Mucosa of rectum (tissue), 2 donors: Measurements from ENCODE around the gene CPNE5.

Source experiments
- H3K27ac ChIP-seq, 2 donors: one replicate each; pipeline ENCODE4 v1.7.0; 2013; ENCODE audit warnings: inconsistent platforms in 2 of 2, low read depth in 2 of 2, low read length in 2 of 2
- H3K27me3 ChIP-seq, 2 donors: one replicate each; pipeline ENCODE4 v1.7.0; 2013; ENCODE audit warnings: low read length in 2 of 2; ENCODE audit not compliant: control insufficient read depth in 2 of 2, insufficient read depth in 2 of 2
- H3K36me3 ChIP-seq, 2 donors: one replicate each; pipeline ENCODE4 v1.7.0; 2013; ENCODE audit warnings: low read length in 2 of 2; ENCODE audit not compliant: control insufficient read depth in 2 of 2, insufficient read depth in 2 of 2
- H3K4me1 ChIP-seq, 2 donors: one replicate each; pipeline ENCODE4 v1.7.0; 2013; ENCODE audit warnings: low read length in 2 of 2, mild to moderate bottlenecking in 1 of 2; ENCODE audit not compliant: control insufficient read depth in 2 of 2, insufficient read depth in 2 of 2
- H3K4me3 ChIP-seq, 2 donors: one replicate each; pipeline ENCODE4 v1.7.0; 2013; ENCODE audit warnings: low read length in 2 of 2
- H3K9ac ChIP-seq, 2 donors: one replicate each; pipeline ENCODE4 v1.7.0; 2013; ENCODE audit warnings: low read length in 2 of 2, low read depth in 1 of 2, mild to moderate bottlenecking in 1 of 2
- H3K9me3 ChIP-seq, 2 donors: one replicate each; pipeline ENCODE4 v1.7.0; 2013; ENCODE audit warnings: low read length in 2 of 2; ENCODE audit not compliant: control insufficient read depth in 2 of 2
- donor health status: healthy.
- donor health status: Normal muscosa, but diverticular disease.

Gene CPNE5

DNA sequence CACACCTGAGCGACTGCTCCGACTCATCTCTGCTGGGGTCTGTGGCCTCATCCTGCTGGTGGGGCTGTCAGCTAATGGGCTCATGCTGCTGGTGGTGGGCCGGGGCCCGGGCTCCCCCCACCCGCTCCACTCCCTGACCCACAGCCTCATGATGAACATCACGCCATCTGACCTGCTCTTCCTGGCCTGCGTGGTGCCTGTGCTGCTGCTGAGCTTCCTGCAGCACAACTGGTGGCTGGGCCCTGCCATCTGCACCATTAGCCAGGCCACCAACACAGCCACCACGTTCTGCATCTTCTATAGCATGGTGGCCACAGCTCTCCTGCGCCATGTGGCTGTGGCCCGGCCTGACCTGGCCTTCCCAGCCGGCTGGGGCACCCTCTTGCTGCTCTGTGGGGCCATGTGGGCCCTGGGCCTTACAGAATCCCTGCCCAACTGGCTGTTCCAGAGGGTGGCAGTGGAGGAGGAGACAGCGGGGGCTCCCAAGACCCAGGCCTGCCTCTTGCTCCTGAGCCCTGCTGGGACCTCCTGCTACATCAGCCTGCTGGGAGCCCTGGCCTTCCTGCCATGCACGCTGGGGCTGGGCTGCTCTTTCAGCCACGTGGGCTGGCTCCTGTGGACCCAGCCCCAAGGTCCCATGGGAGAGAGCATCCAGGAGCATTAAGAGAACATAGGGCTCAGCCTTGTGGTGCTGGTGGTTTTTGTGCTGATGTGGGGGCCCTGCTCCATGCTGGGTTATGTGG lies 102.0 kb downstream of the CPNE5 start:
- Histone ChIP-seq H3K27me3 (no peaks in the 10 kb centered on the region), H3K9me3 (no peaks in the 10 kb centered on the region), H3K27ac (no peak overlapping the region), H3K4me1 (peaks cover 18 to 19% of the 10 kb centered on the region in 2 donors), H3K9ac (no peak overlapping the region), H3K36me3 (no peaks in the 10 kb centered on the region), H3K4me3 (no peak overlapping the region)

DNA sequence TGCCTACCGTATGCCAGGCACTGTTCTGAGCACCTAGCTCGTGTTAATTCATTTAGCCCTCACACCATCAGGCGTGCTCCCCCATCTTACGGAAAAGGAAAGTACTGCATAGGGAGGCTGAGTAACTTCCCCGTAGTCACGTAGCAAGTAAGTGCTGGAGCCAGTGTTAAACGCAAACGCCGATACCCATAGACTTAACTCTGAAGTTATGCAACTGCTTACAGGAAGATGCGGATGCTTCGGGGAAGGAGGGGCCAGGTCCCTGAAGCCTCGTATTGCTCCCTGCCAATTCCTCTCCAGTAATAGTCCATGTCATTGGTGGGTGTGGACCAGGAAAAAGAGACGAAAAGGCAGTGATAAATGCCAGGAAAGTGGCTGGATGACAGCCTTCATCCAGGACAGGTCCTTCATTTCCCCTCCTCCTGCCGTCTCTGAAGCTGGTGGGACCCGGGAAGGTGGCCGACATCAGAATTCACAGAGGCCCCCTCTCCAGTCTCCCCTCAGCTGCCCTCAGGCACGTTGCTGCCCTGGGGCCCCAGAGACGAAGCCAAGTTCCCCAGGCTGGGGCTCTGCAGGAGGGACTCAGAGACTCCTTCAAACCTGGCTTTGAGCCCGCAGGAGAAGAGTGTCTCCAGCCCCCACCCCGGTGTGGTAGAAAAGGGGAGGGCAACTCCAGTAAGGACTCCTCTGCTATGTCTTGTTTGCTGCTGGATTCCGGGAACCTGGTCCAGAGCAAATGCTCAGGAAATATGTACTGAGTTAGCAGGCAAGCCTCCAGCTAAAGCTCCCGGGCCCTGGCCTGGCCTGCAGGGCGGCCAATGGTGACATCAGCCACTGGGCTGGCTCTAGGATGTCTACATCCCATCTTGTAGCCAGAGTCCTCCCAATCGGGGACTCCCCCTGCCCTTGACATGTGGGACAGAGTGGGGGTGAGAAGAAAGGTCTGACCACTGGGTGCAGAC lies 103.9 kb downstream of the CPNE5 start:
- no peaks in the 10 kb centered on the region for H3K27me3 ChIP-seq
- H3K4me1 ChIP-seq: peaks cover 16 to 18% of the 10 kb centered on the region in 2 donors
- H3K9ac ChIP-seq: peak overlapping the region; percentile 52 to 56
- no peaks in the 10 kb centered on the region for H3K36me3 ChIP-seq
- H3K27ac ChIP-seq: peak overlapping the region; percentile 82 to 86
- peak overlapping the region; percentile 31 to 52 for H3K4me3 ChIP-seq
- H3K9me3 ChIP-seq: no peaks in the 10 kb centered on the region

- no peaks in the 10 kb centered on the region for H3K27me3 ChIP-seq
- H3K27ac ChIP-seq: peak overlapping the region; percentile 82 to 86
- H3K9ac ChIP-seq: peak overlapping the region; percentile 5 to 56
- H3K36me3 ChIP-seq: no peaks in the 10 kb centered on the region
- H3K4me3 ChIP-seq: peak overlapping the region; percentile 31 to 52
- H3K4me1 ChIP-seq: peaks cover 16 to 18% of the 10 kb centered on the region in 2 donors
- no peaks in the 10 kb centered on the region for H3K9me3 ChIP-seq
Measured at GRCh38 chr6:36734486-36735060, 104.7 kb downstream of the CPNE5 start.

DNA sequence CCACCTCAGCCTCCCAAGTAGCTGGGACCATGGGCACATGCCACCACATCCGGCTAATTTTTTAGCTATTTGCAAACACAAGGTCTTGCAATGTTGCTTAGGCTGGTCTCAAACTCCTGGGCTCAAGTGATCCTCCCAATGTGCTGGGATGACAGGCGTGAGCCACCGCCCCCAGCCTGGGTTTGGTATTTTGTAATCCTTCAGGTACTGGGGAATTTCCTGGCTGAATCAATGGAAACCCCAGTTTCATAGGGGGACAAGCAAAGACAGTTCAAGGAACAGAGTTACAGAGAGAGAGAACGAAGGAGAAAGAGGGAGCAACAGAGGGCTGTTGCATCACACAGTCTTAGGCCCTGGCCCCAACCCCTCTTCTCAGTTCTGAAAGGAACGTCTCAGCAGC lies 105.9 kb downstream of the CPNE5 start:
- H3K9ac ChIP-seq: no peak overlapping the region
- H3K9me3 ChIP-seq: no peaks in the 10 kb centered on the region
- H3K4me3 ChIP-seq: no peak overlapping the region
- H3K27me3 ChIP-seq: no peaks in the 10 kb centered on the region
- peaks cover 16 to 18% of the 10 kb centered on the region in 2 donors for H3K4me1 ChIP-seq
- no peaks in the 10 kb centered on the region for H3K36me3 ChIP-seq
- H3K27ac ChIP-seq: no peak overlapping the region

GRCh38 chr6:36731622-36732310 lies 107.5 kb downstream of the CPNE5 start:
- Histone ChIP-seq H3K36me3 (no peaks in the 10 kb centered on the region), H3K9ac (no peak overlapping the region), H3K27ac (no peak overlapping the region), H3K9me3 (no peaks in the 10 kb centered on the region), H3K4me3 (no peak overlapping the region), H3K27me3 (no peaks in the 10 kb centered on the region), H3K4me1 (peaks cover 16 to 18% of the 10 kb centered on the region in 2 donors)

DNA sequence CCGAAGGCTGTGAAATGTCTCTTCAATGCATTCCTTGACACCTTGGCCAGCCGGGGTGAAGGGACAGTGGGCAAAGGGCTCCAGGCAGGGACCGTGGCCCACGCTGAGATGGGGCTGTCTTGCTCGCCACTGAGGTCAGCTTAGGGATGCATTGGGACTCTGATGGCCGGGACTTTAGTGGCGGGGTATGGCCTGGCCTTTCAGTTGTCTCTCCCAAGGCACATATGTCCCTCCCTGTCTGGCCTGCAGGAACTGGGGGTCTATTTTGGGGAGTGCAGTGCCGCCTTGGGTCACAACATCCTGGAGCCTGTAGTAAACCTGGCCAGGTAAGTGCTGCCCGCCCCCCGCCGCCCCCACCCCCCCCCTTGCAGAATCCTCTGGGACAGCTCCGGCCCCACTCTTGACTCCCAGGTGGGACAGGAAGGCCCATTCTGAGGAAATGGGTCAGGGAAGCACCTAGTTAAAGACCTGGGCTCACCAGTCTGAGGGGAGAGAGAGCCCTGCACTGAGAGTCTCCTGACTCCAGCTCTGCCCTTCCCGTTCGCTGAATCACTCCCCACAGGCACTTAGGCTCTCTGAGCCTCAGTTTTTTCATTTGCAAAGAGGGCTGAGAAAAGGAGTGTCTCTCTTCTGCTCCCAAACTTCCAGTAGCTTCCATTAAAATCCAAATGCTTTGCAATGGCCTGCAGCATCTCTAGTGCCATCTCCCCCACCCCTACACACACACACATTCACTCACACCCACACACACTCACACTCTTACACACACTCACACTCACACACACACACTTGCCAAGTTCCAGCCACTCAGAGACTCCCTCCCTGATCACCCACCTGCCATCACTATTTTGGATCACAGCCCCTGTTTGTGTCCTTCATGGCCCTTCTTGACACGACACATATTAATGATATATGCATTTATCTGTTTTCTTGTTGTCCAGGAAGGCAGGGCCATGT lies 108.5 kb downstream of the CPNE5 start:
- H3K4me1 ChIP-seq: peaks cover 12 to 13% of the 10 kb centered on the region in 2 donors
- no peaks in the 10 kb centered on the region for H3K9me3 ChIP-seq
- no peaks in the 10 kb centered on the region for H3K27me3 ChIP-seq
- no peaks in the 10 kb centered on the region for H3K36me3 ChIP-seq
- H3K9ac ChIP-seq: no peak overlapping the region
- H3K27ac ChIP-seq: no peak overlapping the region
- H3K4me3 ChIP-seq: no peak overlapping the region

GRCh38 chr6:36729161-36729524 lies 110.1 kb downstream of the CPNE5 start:
- H3K27me3 ChIP-seq: no peaks in the 10 kb centered on the region

DNA sequence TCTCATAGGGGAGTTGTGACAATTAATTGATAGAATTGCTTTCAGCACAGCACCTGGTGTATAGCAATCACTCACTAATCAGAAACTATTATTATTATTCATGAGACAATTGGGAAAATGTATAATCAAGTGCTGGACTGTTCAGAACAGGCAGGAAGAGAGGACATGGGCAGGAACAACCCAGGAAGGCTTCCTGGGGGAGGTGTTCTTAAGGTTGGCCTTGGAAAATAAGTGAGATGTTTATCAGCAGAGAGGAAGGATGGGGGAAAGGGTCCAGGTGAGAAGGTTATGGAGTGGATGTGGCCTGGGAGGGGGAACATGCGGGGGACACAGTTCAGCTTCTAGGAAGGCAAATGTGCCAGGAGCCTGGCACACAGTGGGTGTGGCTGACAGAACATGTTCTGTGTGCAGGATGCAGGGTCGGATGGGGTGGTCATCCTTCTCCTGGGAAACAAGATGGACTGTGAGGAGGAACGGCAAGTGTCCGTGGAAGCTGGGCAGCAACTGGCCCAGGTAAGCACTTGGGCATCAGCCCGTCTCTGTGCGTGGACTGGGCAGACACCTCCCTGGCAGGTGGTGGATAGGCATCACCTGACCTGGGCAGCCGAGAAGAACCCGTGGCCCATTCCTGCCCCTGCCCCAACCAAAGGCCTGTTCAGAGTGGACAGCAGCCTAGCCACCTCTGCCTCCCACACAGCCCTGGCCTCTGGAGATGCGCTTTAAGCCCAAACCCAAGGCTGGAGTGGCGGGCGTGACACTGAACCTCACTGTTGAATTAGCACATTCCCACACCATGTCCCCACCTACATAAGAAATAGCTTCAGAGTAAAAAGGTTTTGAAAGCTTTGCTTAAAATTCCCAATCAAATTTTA lies 110.7 kb downstream of the CPNE5 start:
- H3K9ac ChIP-seq: no peak overlapping the region
- H3K4me3 ChIP-seq: no peak overlapping the region
- H3K9me3 ChIP-seq: no peaks in the 10 kb centered on the region
- H3K27me3 ChIP-seq: no peaks in the 10 kb centered on the region
- no peak overlapping the region for H3K27ac ChIP-seq
- no peaks in the 10 kb centered on the region for H3K36me3 ChIP-seq
- H3K4me1 ChIP-seq: no peaks in the 10 kb centered on the region

More at GRCh38 chr6:36729161-36729524, 110.1 kb downstream of the CPNE5 start:
- H3K36me3 ChIP-seq: no peaks in the 10 kb centered on the region
- no peak overlapping the region for H3K27ac ChIP-seq
- no peak overlapping the region for H3K9ac ChIP-seq
- no peaks in the 10 kb centered on the region for H3K9me3 ChIP-seq
- no peaks in the 10 kb centered on the region for H3K4me1 ChIP-seq
- no peak overlapping the region for H3K4me3 ChIP-seq
